ENCODE data around the gene DIPK1B. TPM values are rescaled to one million over a fixed set of nuclear protein-coding genes. Genes with fewer than 3 reads are reported as not detected.

DIPK1B gene
- total RNA-seq, 1 donor from 2014 or later: 60.5 TPM

GRCh38 chr9:136718345-136719194 is 6.2 kb downstream of the DIPK1B start:
- Mint-ChIP-seq H3K27me3 (ENCODE audit: low read depth) (no peaks in the 10 kb centered on the region), H3K4me3 (no peak overlapping the region), H3K36me3 (peaks cover 5% of the 10 kb centered on the region), H3K4me1 (peaks cover 8% of the 10 kb centered on the region), H3K9me3 (no peaks in the 10 kb centered on the region), H3K27ac (no peak overlapping the region)
- DNase-seq (ENCODE audit: low spot score in 2 of 2, unreplicated experiment in 2 of 2): no peak
- TF ChIP-seq CTCF (IDR thresholded peaks at IDR 0.05; ENCODE audit: unreplicated experiment): no peak

DNA sequence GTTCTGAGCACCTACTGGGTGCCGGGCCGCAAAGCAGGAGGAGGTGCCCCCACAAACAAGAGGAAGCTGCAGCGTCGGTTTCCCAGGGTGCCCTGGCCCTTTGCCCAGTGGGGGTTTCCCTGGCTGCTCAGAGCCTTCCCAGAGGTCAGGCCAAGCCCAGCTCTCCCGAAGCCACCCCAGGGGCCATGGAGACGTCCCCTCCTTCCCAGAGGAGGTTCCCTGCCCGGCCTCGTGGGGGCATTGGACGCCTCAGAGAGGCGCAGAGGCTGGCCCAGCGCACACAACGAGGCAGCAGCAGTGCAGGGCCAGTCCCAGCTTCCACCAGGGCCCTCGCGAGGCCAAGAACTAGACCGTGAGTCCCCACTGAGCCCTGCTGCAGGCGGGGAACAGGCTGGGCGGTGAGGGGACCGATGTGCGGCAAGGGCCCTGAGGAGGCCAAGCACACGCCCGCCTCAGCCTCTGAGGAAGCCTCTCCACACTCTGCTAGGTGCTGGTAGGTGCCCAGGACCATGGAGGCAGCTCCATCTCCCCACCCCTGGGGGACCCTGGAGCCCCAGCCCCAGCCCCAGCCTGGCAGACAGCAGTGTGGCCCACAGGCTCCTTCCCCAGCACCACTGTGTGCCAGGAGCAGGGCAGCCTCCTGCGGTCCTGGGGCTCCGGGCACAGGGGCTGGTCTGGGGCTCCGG is 7.0 kb downstream of the DIPK1B start:
- no peak overlapping the region for H3K27ac Mint-ChIP-seq
- TF ChIP-seq CTCF (IDR thresholded peaks at IDR 0.05; ENCODE audit: unreplicated experiment): no peak
- H3K27me3 Mint-ChIP-seq (ENCODE audit: low read depth): no peaks in the 10 kb centered on the region
- DNase-seq (ENCODE audit: low spot score in 2 of 2, unreplicated experiment in 2 of 2): no peak
- peaks cover 12% of the 10 kb centered on the region for H3K36me3 Mint-ChIP-seq
- H3K9me3 Mint-ChIP-seq: no peaks in the 10 kb centered on the region
- H3K4me3 Mint-ChIP-seq: no peak overlapping the region
- H3K4me1 Mint-ChIP-seq: peaks cover 5% of the 10 kb centered on the region

DNA sequence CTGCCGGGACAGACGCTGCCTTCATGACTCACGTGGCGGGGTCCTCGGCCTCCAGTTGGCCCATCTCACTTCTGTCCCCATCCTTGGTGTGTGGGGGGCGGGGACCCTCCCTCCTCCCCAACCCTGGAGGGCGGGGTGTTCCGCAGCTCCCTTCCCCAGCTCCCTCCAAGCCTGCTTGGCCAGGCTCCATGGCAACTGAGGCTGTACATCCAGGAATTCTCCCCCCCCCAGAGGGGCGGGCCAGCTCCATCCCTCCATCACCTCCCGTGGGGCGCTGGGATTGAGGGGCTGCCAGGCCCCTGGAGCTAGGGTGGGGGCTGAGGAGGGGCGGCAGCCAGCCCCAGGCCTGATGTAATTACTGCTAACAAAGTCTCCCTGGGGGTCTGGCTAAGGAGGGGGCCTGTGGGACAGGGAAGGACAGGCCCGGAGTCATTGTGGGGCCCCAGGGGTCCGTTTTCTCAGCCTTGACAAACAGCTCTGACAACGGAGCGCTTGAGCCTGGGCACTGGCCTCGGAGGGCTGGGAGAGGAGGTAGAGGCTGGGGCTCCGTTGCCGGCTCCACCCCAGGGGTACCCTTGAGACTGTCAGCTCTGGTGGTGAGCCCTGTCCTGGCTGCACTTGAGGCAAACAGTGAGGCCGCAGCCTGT is 8.0 kb downstream of the DIPK1B start:
- H3K36me3 Mint-ChIP-seq: peaks cover 15% of the 10 kb centered on the region
- no peak for DNase-seq (ENCODE audit: low spot score in 2 of 2, unreplicated experiment in 2 of 2)
- no peaks in the 10 kb centered on the region for H3K9me3 Mint-ChIP-seq
- H3K27ac Mint-ChIP-seq: peak overlapping the region; percentile 50
- no peaks in the 10 kb centered on the region for H3K27me3 Mint-ChIP-seq (ENCODE audit: low read depth)
- H3K4me3 Mint-ChIP-seq: no peak overlapping the region
- peaks cover 7% of the 10 kb centered on the region for H3K4me1 Mint-ChIP-seq
- TF ChIP-seq CTCF (IDR thresholded peaks at IDR 0.05; ENCODE audit: unreplicated experiment): no peak

GRCh38 chr9:136720898-136721338 is 8.5 kb downstream of the DIPK1B start:
- peaks cover 13% of the 10 kb centered on the region for H3K36me3 Mint-ChIP-seq
- no peaks in the 10 kb centered on the region for H3K27me3 Mint-ChIP-seq (ENCODE audit: low read depth)
- H3K27ac Mint-ChIP-seq: no peak overlapping the region
- no peak overlapping the region for H3K4me3 Mint-ChIP-seq
- TF ChIP-seq CTCF (IDR thresholded peaks at IDR 0.05; ENCODE audit: unreplicated experiment): no peak
- peaks cover 12% of the 10 kb centered on the region for H3K4me1 Mint-ChIP-seq
- H3K9me3 Mint-ChIP-seq: no peaks in the 10 kb centered on the region
- no peak for DNase-seq (ENCODE audit: low spot score in 2 of 2, unreplicated experiment in 2 of 2)

DNA sequence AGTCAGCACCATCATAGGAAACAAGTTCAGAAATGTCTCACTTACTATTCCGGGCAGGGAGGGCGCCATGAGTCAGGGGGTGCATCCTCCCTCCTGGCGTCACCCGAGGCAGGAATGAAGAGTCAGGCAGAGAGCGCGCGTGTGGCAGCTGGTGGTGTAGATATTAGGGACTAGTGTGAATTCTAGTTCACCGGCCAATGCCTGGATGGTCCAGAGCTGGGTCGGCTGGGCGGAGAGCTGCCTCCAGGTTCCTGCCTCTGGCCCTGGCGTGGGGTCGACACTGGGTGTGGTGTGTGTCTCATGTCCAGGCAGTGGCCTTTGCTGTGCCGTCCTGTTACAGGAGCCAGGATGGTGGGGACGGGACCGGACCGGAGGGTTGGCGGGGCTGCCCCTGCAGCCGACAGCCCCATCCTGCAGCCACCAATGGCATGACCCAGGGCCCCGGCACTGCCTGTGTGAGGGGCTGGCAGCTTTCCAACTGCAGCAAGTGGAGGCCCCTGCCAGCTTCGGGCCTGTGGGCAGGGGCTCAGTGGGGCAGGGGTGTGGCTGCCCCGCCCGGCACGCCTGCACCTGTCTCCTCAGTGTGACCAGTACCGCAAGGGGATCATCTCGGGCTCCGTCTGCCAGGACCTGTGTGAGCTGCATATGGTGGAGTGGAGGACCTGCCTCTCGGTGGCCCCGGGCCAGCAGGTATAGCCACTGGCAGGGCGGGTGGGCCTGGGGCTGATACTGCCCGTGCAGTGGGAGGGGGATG is 9.1 kb downstream of the DIPK1B start:
- no peak for TF ChIP-seq CTCF (IDR thresholded peaks at IDR 0.05; ENCODE audit: unreplicated experiment)
- Mint-ChIP-seq H3K4me3 (no peak overlapping the region), H3K27ac (no peak overlapping the region)

More for the DNA sequence above, 9.1 kb downstream of the DIPK1B start:
- peaks cover 16% of the 10 kb centered on the region for H3K36me3 Mint-ChIP-seq
- no peaks in the 10 kb centered on the region for H3K9me3 Mint-ChIP-seq
- no peak for DNase-seq (ENCODE audit: low spot score in 2 of 2, unreplicated experiment in 2 of 2)
- H3K4me1 Mint-ChIP-seq: peaks cover 18% of the 10 kb centered on the region
- no peaks in the 10 kb centered on the region for H3K27me3 Mint-ChIP-seq (ENCODE audit: low read depth)

All from mesothelial cell of epicardium (in vitro differentiated cells).